Esophagus muscularis mucosa (tissue), 4 donors: ENCODE results near the gene TM7SF2. TPM values are rescaled to one million over a fixed set of nuclear protein-coding genes. Genes with fewer than 3 reads are reported as not detected.
"Not testable (repeated sequence)": the region's sequence is repeated elsewhere in the genome, so short reads cannot be mapped to it uniquely, and the experiment has no call there.

Experiments
- DNase-seq: peaks from one replicate; pipeline ENCODE4 v3.0.0-alpha.2; 2017; ENCODE audit errors: extremely low spot score
- H3K27ac ChIP-seq, 4 donors: fragments of 200-600 bp; sonication (generic); replicated peaks in 1 of 4; 1 replicate in 3 of 4; 2 replicates in 1 of 4; pipeline ENCODE4 v1.5.1; 2016 to 2019; ENCODE audit warnings: mild to moderate bottlenecking in 1 of 4
- H3K27me3 ChIP-seq, 4 donors: fragments of 200-600 bp; sonication (generic); one replicate each; pipeline versions ENCODE4 v1.5.1 to v1.6.0; 2016 to 2019
- H3K36me3 ChIP-seq, 4 donors: fragments of 200-600 bp; sonication (generic); one replicate each; pipeline ENCODE4 v1.5.1; 2016 to 2019
- H3K4me1 ChIP-seq, 4 donors: fragments of 200-600 bp; sonication (generic); one replicate each; pipeline ENCODE4 v1.5.1; 2016 to 2019
- H3K4me3 ChIP-seq, 4 donors: fragments of 200-600 bp; sonication (generic); 1 replicate in 2 of 4; 2 replicates in 2 of 4; pipeline ENCODE4 v1.5.1; 2016 to 2019; ENCODE audit warnings: mild to moderate bottlenecking in 4 of 4, moderate library complexity in 1 of 4
- H3K9me3 ChIP-seq, 4 donors: fragments of 200-600 bp; sonication (generic); 1 replicate in 3 of 4; 2 replicates in 1 of 4; pipeline ENCODE4 v1.5.1; 2016 to 2019
- CTCF ChIP-seq, 3 experiments: fragments of 200-600 bp in 2 of 3; fragments of 450-650 bp in 1 of 3; sonication (generic) in 2 of 3; IDR thresholded peaks; one replicate each; pipeline ENCODE4 v1.5.1; 2017 to 2019; ENCODE audit warnings: antibody characterized with exemption in 3 of 3, mild to moderate bottlenecking in 2 of 3, moderate library complexity in 1 of 3
- EP300 ChIP-seq: sonication (generic); formaldehyde crosslinking; IDR thresholded peaks from one replicate; pipeline ENCODE4 v1.6.1; 2017; ENCODE audit warnings: antibody characterized with exemption
- POLR2A ChIP-seq: fragments of 450-650 bp; IDR thresholded peaks from one replicate; pipeline ENCODE4 v1.6.1; 2017; ENCODE audit warnings: antibody characterized with exemption, moderate library complexity, mild to moderate bottlenecking, low read depth
- POLR2AphosphoS5 ChIP-seq, 2 donors: sonication (generic); formaldehyde crosslinking; IDR thresholded peaks; one replicate each; pipeline ENCODE4 v1.6.1; 2017; ENCODE audit warnings: antibody characterized with exemption in 2 of 2
- WGBS: methylation state at CpG from one replicate; pipeline ENCODE4 v1.1.5; 2018; 5-methylcytosine and 5-hydroxymethylcytosine counted together
- intact Hi-C: fragments of 100-400 bp; cut with DNase I; formaldehyde crosslinking; loops from one replicate; pipeline ENCODE4 v1.15.1; 2023
- total RNA-seq, 4 donors: library from RNA; depleted of rRNA; stranded (reverse); fragments of >200 nt; gene quantifications; one replicate each; pipeline versions ENCODE4 v1.1.0 to v1.2.1, GENCODE V29; 2016

Gene TM7SF2
- total RNA-seq, 4 donors from 2014 or later = 8.8 to 17.2 (median 12.1) TPM

GRCh38 chr11:65141896-65142494, 30.3 kb downstream of the TM7SF2 start:
- Histone ChIP-seq H3K4me3 (no peak overlapping the region), H3K27me3 (no peaks in the 10 kb centered on the region), H3K9me3 (no peaks in the 10 kb centered on the region), H3K4me1 (no peaks in the 10 kb centered on the region), H3K36me3 (no peaks in the 10 kb centered on the region), H3K27ac (no peak overlapping the region)
- no peak for TF ChIP-seq EP300
- no peak for TF ChIP-seq POLR2AphosphoS5 (IDR thresholded peaks at IDR 0.05)
- TF ChIP-seq POLR2A = no peak
- TF ChIP-seq CTCF (IDR thresholded peaks at IDR 0.05) = no peak
- no peak for DNase-seq
- 83% methylated on average over 7 of the region's 7 CpGs for WGBS
- intact Hi-C loops = no loop called here

GRCh38 chr11:65147352-65148075, 35.8 kb downstream of the TM7SF2 start:
- Histone ChIP-seq H3K4me1 (peaks cover 4 to 13% (median 10%) of the 10 kb centered on the region in 4 donors), H3K4me3 (no peak overlapping the region), H3K27me3 (no peaks in the 10 kb centered on the region), H3K36me3 (no peaks in the 10 kb centered on the region), H3K9me3 (no peaks in the 10 kb centered on the region), H3K27ac (no peak overlapping the region)
- 82% methylated on average over 2 of the region's 2 CpGs for WGBS
- DNase-seq = no peak
- TF ChIP-seq POLR2AphosphoS5 (IDR thresholded peaks at IDR 0.05) = no peak
- no peak for TF ChIP-seq CTCF (IDR thresholded peaks at IDR 0.05)
- no peak for TF ChIP-seq POLR2A
- TF ChIP-seq EP300 = no peak
- intact Hi-C loops = no loop called here

- Histone ChIP-seq H3K9me3 (no peaks in the 10 kb centered on the region), H3K4me3 (no peak overlapping the region), H3K4me1 (peaks cover 4 to 13% (median 10%) of the 10 kb centered on the region in 4 donors), H3K36me3 (no peaks in the 10 kb centered on the region), H3K27me3 (no peaks in the 10 kb centered on the region), H3K27ac (no peak overlapping the region)
- intact Hi-C loops = no loop called here
- 86% methylated on average over 3 of the region's 5 CpGs for WGBS
- no peak for TF ChIP-seq POLR2AphosphoS5 (IDR thresholded peaks at IDR 0.05)
- no peak for TF ChIP-seq EP300
- TF ChIP-seq POLR2A = no peak
- TF ChIP-seq CTCF (IDR thresholded peaks at IDR 0.05) = no peak
- DNase-seq = no peak
Observed at GRCh38 chr11:65148657-65149056, 37.0 kb downstream of the TM7SF2 start.

- H3K9me3 ChIP-seq, H3K36me3 ChIP-seq, H3K27me3 ChIP-seq, DNase-seq, H3K4me3 ChIP-seq, intact Hi-C loops: not testable (repeated sequence)
- WGBS = 74% methylated on average over 10 of the region's 10 CpGs
- Histone ChIP-seq H3K27ac (peak overlapping the region in 3 of 4 donors; percentile 36 to 54 (median 47)), H3K4me1 (peaks cover 4 to 13% (median 10%) of the 10 kb centered on the region in 4 donors)
Observed at GRCh38 chr11:65150131-65150508, 38.4 kb downstream of the TM7SF2 start.

GRCh38 chr11:65150509-65151299, 39.0 kb downstream of the TM7SF2 start:
- whole genome bisulfite sequencing = 38% methylated on average over 10 of the region's 12 CpGs
- Histone ChIP-seq H3K36me3 (no peaks in the 10 kb centered on the region), H3K4me3 (no peak overlapping the region), H3K27ac (peak overlapping the region; percentile 36 to 54 (median 50)), H3K27me3 (no peaks in the 10 kb centered on the region), H3K4me1 (peaks cover 4 to 13% (median 10%) of the 10 kb centered on the region in 4 donors), H3K9me3 (no peaks in the 10 kb centered on the region)
- intact Hi-C loops = no loop called here
- TF ChIP-seq EP300 (no peak), CTCF (IDR thresholded peaks at IDR 0.05) (no peak), POLR2A (no peak), POLR2AphosphoS5 (IDR thresholded peaks at IDR 0.05) (peak in 1 of 2 donors; percentile 25)
- peak; percentile 93 for DNase-seq
